Kidney (tissue), 14 donors: ENCODE data around the gene MMD2. TPM values are rescaled to one million over a fixed set of nuclear protein-coding genes. Genes with fewer than 3 reads are reported as not detected.

Source experiments
- DNase-seq, 5 donors: peaks; one replicate each; pipeline ENCODE4 v3.0.0-alpha.2; 2013 to 2020
- FAIRE-seq: peaks from 2 replicates; lab custom pipeline; 2012; peaks lifted over from hg19 to GRCh38; lab: Jason Lieb, UNC
- H3K27ac ChIP-seq, 2 donors: one replicate each; pipeline ENCODE4 v1.7.0; 2013; ENCODE audit warnings: low read depth in 2 of 2, low read length in 2 of 2, inconsistent platforms in 1 of 2
- H3K27me3 ChIP-seq: one replicate; pipeline ENCODE4 v1.7.1; 2013; ENCODE audit warnings: low read length, inconsistent platforms; ENCODE audit not compliant: control insufficient read depth, insufficient read depth
- H3K36me3 ChIP-seq, 3 donors: one replicate each; pipeline versions ENCODE4 v1.7.0 to v1.7.1; 2013; ENCODE audit warnings: low read length in 3 of 3, control low read depth in 1 of 3, inconsistent platforms in 1 of 3; ENCODE audit not compliant: insufficient read depth in 3 of 3, control insufficient read depth in 2 of 3
- H3K4me1 ChIP-seq, 3 donors: one replicate each; pipeline versions ENCODE4 v1.7.0 to v1.7.1; 2013; ENCODE audit warnings: low read length in 3 of 3, inconsistent platforms in 1 of 3, low read depth in 1 of 3; ENCODE audit not compliant: control insufficient read depth in 2 of 3, insufficient read depth in 2 of 3
- H3K4me3 ChIP-seq, 3 donors: one replicate each; pipeline versions ENCODE4 v1.7.0 to v1.8.1; 2013; ENCODE audit warnings: low read length in 3 of 3, control low read depth in 1 of 3, inconsistent platforms in 1 of 3
- H3K9ac ChIP-seq, 3 donors: one replicate each; pipeline versions ENCODE4 v1.7.0 to v1.7.1; 2013; ENCODE audit warnings: low read length in 3 of 3, control low read depth in 1 of 3, inconsistent platforms in 1 of 3
- H3K9me3 ChIP-seq, 3 donors: one replicate each; pipeline versions ENCODE4 v1.7.0 to v1.7.1; 2013; ENCODE audit warnings: low read length in 3 of 3, control low read depth in 1 of 3, inconsistent platforms in 1 of 3; ENCODE audit not compliant: control insufficient read depth in 2 of 3, insufficient read depth in 1 of 3
- CTCF ChIP-seq: IDR thresholded peaks from 3 replicates; pipeline ENCODE4 v1.5.1; 2012; ENCODE audit warnings: mild to moderate bottlenecking, moderate library complexity, borderline replicate concordance; ENCODE audit not compliant: insufficient read depth; ENCODE audit errors: extremely low read depth
- intact Hi-C: fragments of 100-400 bp; cut with DNase I; formaldehyde crosslinking; loops from one replicate; pipeline ENCODE4 v1.11.1; 2022
- polyA plus RNA-seq: library from polyadenylated mRNA; stranded (reverse); fragments of 350-450 nt; fragmentation: Illumina TruSeq; extraction: RNeasy Lipid Tissue Mini Kit (QIAGEN cat#74804); gene quantifications from one replicate; pipeline ENCODE4 v1.2.3, GENCODE V29; 2014; ENCODE audit warnings: low read depth, low replicate concordance; ENCODE audit not compliant: insufficient read depth
- total RNA-seq: library from RNA; stranded (reverse); fragmentation: NEBNext Ultra II Directional; extraction: Animal tissue kit (Norgen Biotek cat#: 25700); gene quantifications from one replicate; pipeline ENCODE4 v1.2.1, GENCODE V29; 2021
- donor health status: control.
- donor health status: control.
- donor health status: control.
- donor health status: control.
- donor health status: control.
- donor health status: DM: yes; HTN: yes; CAD: no.
- donor health status: Normal renal cell carcinoma (clear cell type).

Gene MMD2
- total and polyA plus RNA-seq, 2 donors from 2014 or later: not detected

- TF ChIP-seq CTCF: no peak
- Histone ChIP-seq H3K9ac (no peak overlapping the region), H3K36me3 (no peaks in the 10 kb centered on the region), H3K27ac (no peak overlapping the region), H3K4me1 (no peaks in the 10 kb centered on the region), H3K9me3 (peaks cover 0 to 6% (median 0%) of the 10 kb centered on the region in 3 donors), H3K4me3 (no peak overlapping the region), H3K27me3 (no peaks in the 10 kb centered on the region)
- intact Hi-C loops: no loop called here
- FAIRE-seq (no peak), DNase-seq (no peak)
Observed at GRCh38 chr7:4889682-4890081, 69.3 kb downstream of the MMD2 start.

GRCh38 chr7:4888161-4888560 lies 70.8 kb downstream of the MMD2 start:
- no peaks in the 10 kb centered on the region for H3K9me3 ChIP-seq
- no peak for TF ChIP-seq CTCF
- H3K36me3 ChIP-seq: no peaks in the 10 kb centered on the region
- no peaks in the 10 kb centered on the region for H3K27me3 ChIP-seq
- no peak overlapping the region for H3K9ac ChIP-seq
- DNase-seq: peak in 1 of 5 donors; percentile 18
- no peaks in the 10 kb centered on the region for H3K4me1 ChIP-seq
- no peak for FAIRE-seq
- intact Hi-C loops: no loop called here
- no peak overlapping the region for H3K27ac ChIP-seq
- H3K4me3 ChIP-seq: no peak overlapping the region

GRCh38 chr7:4886671-4887070 lies 72.3 kb downstream of the MMD2 start:
- TF ChIP-seq CTCF: no peak
- H3K4me1 ChIP-seq: no peaks in the 10 kb centered on the region
- H3K36me3 ChIP-seq: no peaks in the 10 kb centered on the region
- peak in 1 of 5 donors; percentile 2 for DNase-seq
- intact Hi-C loops: no loop called here
- FAIRE-seq: no peak
- no peak overlapping the region for H3K9ac ChIP-seq
- no peak overlapping the region for H3K4me3 ChIP-seq
- H3K27me3 ChIP-seq: no peaks in the 10 kb centered on the region
- no peak overlapping the region for H3K27ac ChIP-seq
- no peaks in the 10 kb centered on the region for H3K9me3 ChIP-seq

GRCh38 chr7:4885317-4885807 lies 73.6 kb downstream of the MMD2 start:
- Histone ChIP-seq H3K4me1 (no peaks in the 10 kb centered on the region), H3K9me3 (no peaks in the 10 kb centered on the region), H3K9ac (no peak overlapping the region), H3K36me3 (no peaks in the 10 kb centered on the region), H3K27ac (no peak overlapping the region), H3K27me3 (no peaks in the 10 kb centered on the region), H3K4me3 (no peak overlapping the region)
- TF ChIP-seq CTCF: no peak
- peak in 1 of 5 donors; percentile 16 for DNase-seq
- no peak for FAIRE-seq
- intact Hi-C loops: no loop called here
